Prostate gland (tissue), 2 donors: ENCODE results near the gene LRRC46. TPM values are rescaled to one million over a fixed set of nuclear protein-coding genes. Genes with fewer than 3 reads are reported as not detected.
A peak's percentile ranks its signal among the peaks of the same experiment; 100 is the strongest.

Experiments
- DNase-seq: peaks from one replicate; pipeline ENCODE4 v3.0.0-alpha.2; 2019; ENCODE audit warnings: low spot score
- H3K27ac ChIP-seq, 2 donors: fragments of 200-600 bp; sonication (generic); 2 replicates each; pipeline ENCODE4 v1.5.1; 2017 to 2019
- H3K27me3 ChIP-seq: fragments of 200-600 bp; sonication (generic); replicated peaks from 2 replicates; pipeline ENCODE4 v1.5.1; 2019; ENCODE audit not compliant: insufficient read depth
- H3K36me3 ChIP-seq, 2 donors: fragments of 200-600 bp; sonication (generic); 1 replicate in 1 of 2; 2 replicates in 1 of 2; pipeline versions ENCODE4 v1.5.1 to v1.8.1; 2017 to 2019
- H3K4me1 ChIP-seq: fragments of 200-600 bp; sonication (generic); replicated peaks from 2 replicates; pipeline ENCODE4 v1.5.1; 2019
- H3K4me3 ChIP-seq, 2 donors: fragments of 200-600 bp; sonication (generic); 2 replicates each; pipeline ENCODE4 v1.5.1; 2017 to 2019
- H3K9me3 ChIP-seq: fragments of 200-600 bp; sonication (generic); 2 replicates; pipeline ENCODE4 v1.5.1; 2017
- CTCF ChIP-seq, 4 experiments: fragments of 200-600 bp in 2 of 4; fragments of 450-650 bp in 2 of 4; sonication (generic) in 2 of 4; IDR thresholded peaks; 1 replicate in 3 of 4; 2 replicates in 1 of 4; pipeline ENCODE4 v1.5.1; 2016 to 2019; ENCODE audit warnings: antibody characterized with exemption in 4 of 4, mild to moderate bottlenecking in 2 of 4, moderate library complexity in 2 of 4
- POLR2A ChIP-seq: fragments of 450-650 bp; IDR thresholded peaks from one replicate; pipeline ENCODE4 v1.6.1; 2016; ENCODE audit warnings: antibody characterized with exemption, mild to moderate bottlenecking
- POLR2AphosphoS5 ChIP-seq: sonication (generic); formaldehyde crosslinking; IDR thresholded peaks from one replicate; pipeline ENCODE4 v1.6.1; 2017; ENCODE audit warnings: antibody characterized with exemption
- WGBS: methylation state at CpG from one replicate; pipeline ENCODE4 v1.1.5; 2018; 5-methylcytosine and 5-hydroxymethylcytosine counted together
- intact Hi-C: fragments of 100-400 bp; cut with DNase I; formaldehyde crosslinking; loops from one replicate; pipeline ENCODE4 v1.14.2; 2022
- total RNA-seq, 2 donors: library from RNA; depleted of rRNA; stranded (reverse); fragments of >200 nt; gene quantifications; one replicate each; pipeline ENCODE4 v1.1.0, GENCODE V29; 2016

LRRC46 gene, protein sequence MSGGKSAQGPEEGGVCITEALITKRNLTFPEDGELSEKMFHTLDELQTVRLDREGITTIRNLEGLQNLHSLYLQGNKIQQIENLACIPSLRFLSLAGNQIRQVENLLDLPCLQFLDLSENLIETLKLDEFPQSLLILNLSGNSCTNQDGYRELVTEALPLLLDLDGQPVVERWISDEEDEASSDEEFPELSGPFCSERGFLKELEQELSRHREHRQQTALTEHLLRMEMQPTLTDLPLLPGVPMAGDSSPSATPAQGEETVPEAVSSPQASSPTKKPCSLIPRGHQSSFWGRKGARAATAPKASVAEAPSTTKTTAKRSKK
- 1 to 10 TPM; 1.1 to 4.9 TPM for total RNA-seq

- Histone ChIP-seq H3K4me1 (peaks cover 12% of the 10 kb centered on the region), H3K9me3 (no peaks in the 10 kb centered on the region), H3K27ac (peak within 1 kb of the TSS; percentile 62 to 76), H3K27me3 (no peaks in the 10 kb centered on the region), H3K4me3 (peak within 1 kb of the TSS; percentile 73 to 87), H3K36me3 (no peaks in the 10 kb centered on the region)
- under 1% methylated on average over 42 of the region's 42 CpGs for WGBS
- peak; percentile 91 for DNase-seq
- TF ChIP-seq POLR2AphosphoS5 (peak; percentile 100), CTCF (IDR thresholded peaks at IDR 0.05) (peak in 2 of 4 experiments; percentile 11 to 31), POLR2A (peak; percentile 59)
- intact Hi-C loops, result no loop called here
These were observed at the start of gene LRRC46, which contains the start of gene MRPL10 for GRCh38 chr17:47831003-47831933. Gene LRRC46, plus strand, starts transcription at chr17:47831670. Its CDS starts 320 bp downstream, at chr17:47831990. Gene MRPL10, minus strand, starts transcription at chr17:47831541. Its CDS starts 30 bp downstream, at chr17:47831511.

GRCh38 chr17:47785538-47786123 is 45.8 kb upstream of the LRRC46 start:
- H3K4me3 ChIP-seq, result no peak overlapping the region
- peaks cover 5% of the 10 kb centered on the region for H3K27me3 ChIP-seq
- no peak overlapping the region for H3K27ac ChIP-seq
- H3K4me1 ChIP-seq, result peaks cover 3% of the 10 kb centered on the region
- no peak for TF ChIP-seq CTCF (IDR thresholded peaks at IDR 0.05)
- no peak for TF ChIP-seq POLR2A
- TF ChIP-seq POLR2AphosphoS5, result no peak
- WGBS, result 37% methylated on average over 5 of the region's 5 CpGs
- H3K9me3 ChIP-seq, result no peaks in the 10 kb centered on the region
- DNase-seq, result no peak
- H3K36me3 ChIP-seq, result no peaks in the 10 kb centered on the region
- intact Hi-C loops, result no loop called here

DNA sequence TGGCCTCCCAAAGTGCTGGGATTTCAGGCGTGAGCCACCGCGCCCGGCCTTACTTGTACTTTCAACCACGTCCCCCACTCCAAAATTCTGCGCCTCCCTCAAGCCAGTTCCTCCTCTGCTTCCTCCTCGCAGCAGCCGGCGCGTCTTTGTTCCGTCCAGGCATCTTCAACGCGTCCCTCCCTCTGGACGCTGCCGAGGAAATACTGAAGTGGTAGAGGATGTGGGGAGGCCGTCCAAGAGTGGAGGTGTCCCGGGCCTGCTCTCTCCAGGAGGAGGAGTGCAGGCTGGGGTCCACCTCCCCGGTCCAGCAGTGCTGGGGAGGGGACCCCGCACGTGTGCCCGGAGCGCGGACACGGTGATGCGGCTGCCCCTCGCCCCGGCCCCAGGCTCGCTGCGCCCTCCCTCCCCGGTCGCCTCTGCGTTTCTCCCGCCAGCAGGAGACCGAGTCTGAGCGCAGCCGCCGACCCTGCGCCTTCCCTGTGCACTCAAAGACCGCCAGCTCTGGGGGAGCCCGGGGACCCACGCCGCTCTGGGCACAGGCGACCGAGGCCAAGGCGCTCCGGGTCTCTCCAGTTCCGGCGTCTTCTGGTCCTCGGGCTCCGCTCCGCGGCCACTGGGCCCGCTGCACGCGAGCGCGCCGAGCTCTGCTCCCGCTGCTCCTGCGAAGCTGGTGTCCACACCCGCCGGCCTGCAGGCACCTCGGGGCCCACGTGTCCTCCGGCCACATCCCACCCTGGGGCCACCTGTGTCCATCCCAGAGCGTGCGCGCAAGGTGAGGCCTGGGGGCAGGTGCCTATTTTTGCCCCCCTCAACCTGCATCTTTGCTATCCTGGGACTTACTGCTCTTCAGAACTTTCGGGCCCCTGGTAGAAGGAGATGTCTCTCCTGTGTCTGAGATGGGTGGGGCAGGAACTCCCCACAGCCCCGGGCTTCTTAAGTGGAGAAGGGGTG is 41.6 kb upstream of the LRRC46 start:
- 2% methylated on average over 61 of the region's 70 CpGs for WGBS
- intact Hi-C loops, result loop anchor here (5.0 kb wide), 1 partner anchor 128 kb away; no protein-coding TSS in a partner anchor
- peaks cover 10% of the 10 kb centered on the region for H3K27me3 ChIP-seq

More for the DNA sequence above, 41.6 kb upstream of the LRRC46 start:
- Histone ChIP-seq H3K4me3 (peak overlapping the region; percentile 7 to 24), H3K9me3 (no peaks in the 10 kb centered on the region), H3K27ac (no peak overlapping the region), H3K4me1 (peaks cover 3% of the 10 kb centered on the region), H3K36me3 (no peaks in the 10 kb centered on the region)
- TF ChIP-seq POLR2A, result no peak
- no peak for TF ChIP-seq POLR2AphosphoS5
- peak in 2 of 4 experiments; percentile 37 to 41 for TF ChIP-seq CTCF (IDR thresholded peaks at IDR 0.05)
- no peak for DNase-seq
